ENCODE measurements around the gene WNT11.

The WNT11 gene

GRCh38 chr11:76141901-76142588 is 64.3 kb downstream of the WNT11 start:
- CTCF ChIA-PET: interaction anchor here (0.6 to 1.3 kb wide), 2 partner anchors 10 to 259 kb away, joined by 3 read pairs; no protein-coding TSS in a partner anchor
- POLR2A ChIA-PET (ENCODE audit: low non-redundant PET): no interaction called here
- no peak for DNase-seq (ENCODE audit: low spot score)
- TF ChIP-seq, protein P1, sequence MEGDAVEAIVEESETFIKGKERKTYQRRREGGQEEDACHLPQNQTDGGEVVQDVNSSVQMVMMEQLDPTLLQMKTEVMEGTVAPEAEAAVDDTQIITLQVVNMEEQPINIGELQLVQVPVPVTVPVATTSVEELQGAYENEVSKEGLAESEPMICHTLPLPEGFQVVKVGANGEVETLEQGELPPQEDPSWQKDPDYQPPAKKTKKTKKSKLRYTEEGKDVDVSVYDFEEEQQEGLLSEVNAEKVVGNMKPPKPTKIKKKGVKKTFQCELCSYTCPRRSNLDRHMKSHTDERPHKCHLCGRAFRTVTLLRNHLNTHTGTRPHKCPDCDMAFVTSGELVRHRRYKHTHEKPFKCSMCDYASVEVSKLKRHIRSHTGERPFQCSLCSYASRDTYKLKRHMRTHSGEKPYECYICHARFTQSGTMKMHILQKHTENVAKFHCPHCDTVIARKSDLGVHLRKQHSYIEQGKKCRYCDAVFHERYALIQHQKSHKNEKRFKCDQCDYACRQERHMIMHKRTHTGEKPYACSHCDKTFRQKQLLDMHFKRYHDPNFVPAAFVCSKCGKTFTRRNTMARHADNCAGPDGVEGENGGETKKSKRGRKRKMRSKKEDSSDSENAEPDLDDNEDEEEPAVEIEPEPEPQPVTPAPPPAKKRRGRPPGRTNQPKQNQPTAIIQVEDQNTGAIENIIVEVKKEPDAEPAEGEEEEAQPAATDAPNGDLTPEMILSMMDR (conservative IDR thresholded peaks at IDR 0.05; ENCODE audit: low read depth): no peak
- H3K27ac ChIP-seq: no peak overlapping the region

DNA sequence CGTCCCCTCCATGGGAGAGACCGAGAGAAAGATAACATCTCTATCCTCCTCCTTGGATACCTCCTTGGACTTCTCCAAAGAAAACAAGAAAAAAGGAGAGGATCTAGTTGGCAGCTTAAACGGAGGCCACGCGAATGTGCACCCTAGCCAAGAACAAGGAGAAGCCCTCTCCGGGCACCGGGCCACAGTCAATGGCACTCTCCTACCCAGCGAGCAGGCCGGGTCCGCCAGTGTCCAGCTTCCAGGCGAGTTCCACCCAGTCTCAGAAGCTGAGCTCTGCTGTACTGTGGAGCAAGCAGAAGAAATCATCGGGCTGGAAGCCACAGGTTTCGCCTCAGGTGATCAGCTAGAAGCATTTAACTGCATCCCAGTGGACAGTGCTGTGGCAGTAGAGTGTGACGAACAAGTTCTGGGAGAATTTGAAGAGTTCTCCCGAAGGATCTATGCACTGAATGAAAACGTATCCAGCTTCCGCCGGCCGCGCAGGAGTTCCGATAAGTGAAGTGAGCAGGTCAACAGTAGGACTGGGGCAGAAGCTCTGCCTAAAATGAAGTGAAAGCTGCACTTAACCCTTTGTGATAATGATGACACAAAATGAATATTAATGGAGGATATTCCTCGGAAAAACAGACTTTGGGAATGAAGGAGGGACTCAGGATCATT is 65.3 kb downstream of the WNT11 start:
- no peak overlapping the region for H3K27ac ChIP-seq
- POLR2A ChIA-PET (ENCODE audit: low non-redundant PET): interaction anchor here (0.5 kb wide), 1 partner anchor 565 kb away, joined by 3 read pairs; no protein-coding TSS in a partner anchor
- DNase-seq (ENCODE audit: low spot score): no peak
- CTCF ChIA-PET: interaction anchor here (0.6 to 1.4 kb wide), 3 partner anchors 11 to 258 kb away, joined by 3 to 8 read pairs (median 3); no protein-coding TSS in a partner anchor
- TF ChIP-seq, protein P1 (conservative IDR thresholded peaks at IDR 0.05; ENCODE audit: low read depth): no peak

DNA sequence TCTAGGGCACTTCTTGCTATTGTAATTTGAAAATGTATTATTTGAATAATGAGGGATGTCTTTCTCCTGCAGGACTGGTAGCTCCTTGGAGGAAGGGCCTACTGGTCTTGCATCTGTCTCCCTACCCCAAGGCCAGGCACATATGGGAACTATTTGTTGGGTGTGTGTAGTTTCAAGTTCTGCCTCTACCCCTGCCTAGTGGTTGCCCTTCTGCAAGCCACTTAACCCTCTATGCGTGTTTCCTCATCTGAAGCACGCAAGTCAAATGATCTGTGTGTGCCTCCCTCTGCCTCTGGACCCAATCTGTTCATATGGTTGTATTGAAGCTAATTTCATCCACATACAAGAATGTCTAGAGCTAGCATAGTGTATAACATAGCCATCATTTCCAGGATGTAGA is 67.0 kb downstream of the WNT11 start:
- CTCF ChIA-PET: interaction anchor here (0.6 to 0.9 kb wide), 2 partner anchors 9 to 483 kb away, joined by 3 to 5 read pairs; no protein-coding TSS in a partner anchor
- no peak overlapping the region for H3K27ac ChIP-seq
- TF ChIP-seq, protein P1 (conservative IDR thresholded peaks at IDR 0.05; ENCODE audit: low read depth): no peak
- POLR2A ChIA-PET (ENCODE audit: low non-redundant PET): no interaction called here
- no peak for DNase-seq (ENCODE audit: low spot score)
